Upper lobe of left lung (tissue), 4 donors: Measurements from ENCODE around the gene TPSG1.
"Not testable (repeated sequence)": the region's sequence is repeated elsewhere in the genome, so short reads cannot be mapped to it uniquely, and the experiment has no call there.

ENCODE experiments used
- CTCF ChIP-seq, 6 experiments: fragments of 450-650 bp in 4 of 6; fragments of 200-600 bp in 2 of 6; sonication (generic) in 2 of 6; IDR thresholded peaks; one replicate each; pipeline ENCODE4 v1.5.1; 2016 to 2019; ENCODE audit warnings: antibody characterized with exemption in 6 of 6
- EP300 ChIP-seq, 4 donors: sonication (generic); formaldehyde crosslinking; IDR thresholded peaks; one replicate each; pipeline ENCODE4 v1.5.1; 2017; ENCODE audit warnings: antibody characterized with exemption in 4 of 4, control low read depth in 2 of 4
- POLR2A ChIP-seq, 4 donors: fragments of 450-650 bp; IDR thresholded peaks; one replicate each; pipeline ENCODE4 v1.5.1; 2016 to 2017; ENCODE audit warnings: antibody characterized with exemption in 4 of 4, mild to moderate bottlenecking in 2 of 4

- TF ChIP-seq POLR2A, CTCF, EP300 (IDR thresholded peaks at IDR 0.05): not testable (repeated sequence)
Observed at GRCh38 chr16:1226692-1227091, 1.6 kb upstream of the TPSG1 start.
